HepG2 (cell line): Measurements from ENCODE around the gene GLYATL3. TPM values are rescaled to one million over a fixed set of nuclear protein-coding genes. Genes with fewer than 3 reads are reported as not detected.
A peak's percentile ranks its signal among the peaks of the same experiment; 100 is the strongest.

Experiments used
- ARID5B ChIP-seq: IDR thresholded peaks from 2 replicates; pipeline ENCODE4 v1.4.0; 2020; ENCODE audit warnings: mild to moderate bottlenecking, missing genetic modification reagents
- EP300 ChIP-seq, 3 experiments: sonication (generic) in 1 of 3; formaldehyde crosslinking in 1 of 3; IDR thresholded peaks; 2 replicates each; pipeline versions ENCODE4 v1.5.1 to v1.6.1; 2011 to 2020; ENCODE audit warnings: low read depth in 2 of 3, low read length in 2 of 3, borderline replicate concordance in 1 of 3, improper control_type of control experiment in 1 of 3, mild to moderate bottlenecking in 1 of 3, missing genetic modification reagents in 1 of 3, moderate library complexity in 1 of 3
- FOXA1 ChIP-seq, 2 experiments: fragments of 450-650 bp in 1 of 2; sonication (generic) in 1 of 2; formaldehyde crosslinking in 1 of 2; IDR thresholded peaks; 2 replicates each; pipeline versions ENCODE4 v1.4.0 to v1.6.1; 2016 to 2020; ENCODE audit warnings: missing genetic modification reagents in 1 of 2
- FOXP4 ChIP-seq: sonication (generic); formaldehyde crosslinking; IDR thresholded peaks from 2 replicates; pipeline ENCODE4 v1.4.0; 2020; ENCODE audit warnings: missing genetic modification reagents
- GATAD2A ChIP-seq: IDR thresholded peaks from 2 replicates; pipeline ENCODE4 v1.6.1; 2016
- HMG20A ChIP-seq: IDR thresholded peaks from 2 replicates; pipeline ENCODE4 v1.6.1; 2016; ENCODE audit warnings: borderline replicate concordance
- IRF1 ChIP-seq: sonication (generic); formaldehyde crosslinking; IDR thresholded peaks from 2 replicates; pipeline ENCODE4 v1.4.0; 2020; ENCODE audit warnings: low read depth, mild to moderate bottlenecking, missing genetic modification reagents
- KDM1A ChIP-seq: IDR thresholded peaks from 2 replicates; pipeline ENCODE4 v1.6.1; 2016; ENCODE audit warnings: missing compliant biosample characterization
- KLF13 ChIP-seq: sonication (generic); formaldehyde crosslinking; IDR thresholded peaks from 2 replicates; pipeline ENCODE4 v1.4.0; 2020; ENCODE audit warnings: mild to moderate bottlenecking, missing genetic modification reagents
- MIER3 ChIP-seq: IDR thresholded peaks from 2 replicates; pipeline ENCODE4 v1.6.1; 2016; ENCODE audit warnings: missing compliant biosample characterization, borderline replicate concordance
- MIXL1 ChIP-seq: IDR thresholded peaks from 2 replicates; pipeline ENCODE4 v1.6.1; 2016
- MYC ChIP-seq: sonication (generic); formaldehyde crosslinking; IDR thresholded peaks from 2 replicates; pipeline ENCODE4 v1.9.0; 2021; ENCODE audit warnings: missing genetic modification reagents, borderline replicate concordance
- POGZ ChIP-seq: sonication (generic); formaldehyde crosslinking; IDR thresholded peaks from 2 replicates; pipeline ENCODE4 v1.4.0; 2020; ENCODE audit warnings: mild to moderate bottlenecking, missing genetic modification reagents
- SIX1 ChIP-seq: sonication (generic); formaldehyde crosslinking; IDR thresholded peaks from 2 replicates; pipeline ENCODE4 v1.4.0; 2020; ENCODE audit warnings: missing genetic modification reagents, borderline replicate concordance
- TCF7 ChIP-seq: sonication (generic); IDR thresholded peaks from 2 replicates; pipeline ENCODE4 v1.6.1; 2016; ENCODE audit warnings: antibody characterized with exemption, low read depth
- TEAD2 ChIP-seq: sonication (generic); formaldehyde crosslinking; IDR thresholded peaks from 2 replicates; pipeline ENCODE4 v1.9.0; 2021; ENCODE audit warnings: missing genetic modification reagents
- XBP1 ChIP-seq: sonication (generic); formaldehyde crosslinking; IDR thresholded peaks from 2 replicates; pipeline ENCODE4 v1.5.0; 2020; ENCODE audit warnings: missing genetic modification reagents
- ZGPAT ChIP-seq: IDR thresholded peaks from 2 replicates; pipeline ENCODE4 v1.6.1; 2016; ENCODE audit warnings: mild to moderate bottlenecking
- ZNF24 ChIP-seq: fragments of 450-650 bp; IDR thresholded peaks from 2 replicates; pipeline ENCODE4 v1.6.1; 2017; ENCODE audit warnings: antibody characterized with exemption, mild to moderate bottlenecking
- ZNF296 ChIP-seq: sonication (generic); formaldehyde crosslinking; conservative IDR thresholded peaks from 2 replicates; pipeline ENCODE4 v1.5.0; 2020; ENCODE audit warnings: mild to moderate bottlenecking, missing genetic modification reagents
- ZNF337 ChIP-seq: sonication (generic); formaldehyde crosslinking; IDR thresholded peaks from 2 replicates; pipeline ENCODE4 v1.5.1; 2020; ENCODE audit warnings: missing genetic modification reagents, low read depth, mild to moderate bottlenecking, borderline replicate concordance
- ZNF879 ChIP-seq: sonication (generic); formaldehyde crosslinking; IDR thresholded peaks from 2 replicates; pipeline ENCODE4 v1.8.1; 2023; ENCODE audit warnings: missing genetic modification reagents
- polyA plus RNA-seq, 8 experiments: library from polyadenylated mRNA; depleted of rRNA in 3 of 8; stranded (reverse) in 7 of 8; unstranded in 1 of 8; fragments of >200 nt; fragmentation: Illumina TruSeq in 4 of 8; extraction: Trizol in 4 of 8; gene quantifications; 2 replicates each; pipeline versions ENCODE4 v1.2.1 to v1.2.3, GENCODE V29; 2011 to 2016; ENCODE audit warnings: low read depth in 4 of 8, missing spikeins in 1 of 8, mixed read lengths in 1 of 8; ENCODE audit not compliant: insufficient read depth in 1 of 8
- total RNA-seq, 5 experiments: library from RNA; depleted of rRNA; stranded (reverse); fragments of >200 nt; fragmentation: Illumina TruSeq; extraction: Trizol; gene quantifications; 2 replicates each; pipeline ENCODE4 v1.2.3, GENCODE V29; 2016; ENCODE audit warnings: low read depth in 1 of 5
- TF ChIP-seq, protein P1 (sequence below): IDR thresholded peaks from 2 replicates; pipeline ENCODE4 v1.6.1; 2012; ENCODE audit warnings: inconsistent platforms

GLYATL3 gene
- total and polyA plus RNA-seq, 2 of the 13 experiments (the other 11 are each of a cell fraction or from before 2014, with no cell fraction given) = 0.05 TPM; not detected in 1

DNA sequence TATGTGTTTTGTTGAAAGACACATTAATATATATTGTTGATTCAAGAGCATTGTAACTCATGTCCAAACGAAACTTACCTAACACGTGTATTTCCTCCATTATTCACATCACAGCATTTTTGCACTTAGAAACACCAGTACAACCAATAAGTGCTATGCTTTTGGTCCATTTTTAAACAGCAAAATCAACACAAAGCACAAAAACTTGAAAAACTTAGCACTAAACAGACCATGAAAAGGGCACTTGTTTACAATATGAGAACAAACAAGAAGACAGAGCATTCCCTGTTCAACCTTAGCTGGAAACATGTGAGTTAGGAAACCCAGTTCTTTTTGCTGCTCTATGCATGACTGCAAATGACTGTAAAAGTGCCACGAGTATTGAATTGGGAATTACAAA lies 9.6 kb downstream of the GLYATL3 start (continued):
- TF ChIP-seq ZGPAT (CRISPR knock-in tag) = peak; percentile 60
- TF ChIP-seq HMG20A (CRISPR knock-in tag) = peak; percentile 69; the same call in 1 of the 2 replicates
- 0 out of 2 replicates have a peak, but pooled peaks have one; percentile 33 for TF ChIP-seq FOXP4 (CRISPR knock-in tag)
- TF ChIP-seq MIER3 = peak; percentile 72; the same call in 1 of the 2 replicates
- TF ChIP-seq POGZ (CRISPR knock-in tag) = 0 out of 2 replicates have a peak, but pooled peaks have one; percentile 22
- TF ChIP-seq MIXL1 (CRISPR knock-in tag) = 0 out of 2 replicates have a peak, but pooled peaks have one; percentile 36
- TF ChIP-seq XBP1 (CRISPR knock-in tag) = no peak
- no peak for TF ChIP-seq KDM1A (CRISPR knock-in tag)
- no peak for TF ChIP-seq ZNF337 (CRISPR knock-in tag)
- peak; percentile 78 for TF ChIP-seq GATAD2A (CRISPR knock-in tag)
- TF ChIP-seq, protein P1, sequence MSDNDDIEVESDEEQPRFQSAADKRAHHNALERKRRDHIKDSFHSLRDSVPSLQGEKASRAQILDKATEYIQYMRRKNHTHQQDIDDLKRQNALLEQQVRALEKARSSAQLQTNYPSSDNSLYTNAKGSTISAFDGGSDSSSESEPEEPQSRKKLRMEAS = peak; percentile 26; the same call in 1 of the 2 replicates
- TF ChIP-seq TEAD2 (CRISPR knock-in tag) = no peak
- no peak for TF ChIP-seq MYC (CRISPR knock-in tag)
- TF ChIP-seq ZNF296 (CRISPR knock-in tag) = no peak
- no peak for TF ChIP-seq FOXA1 (IDR thresholded peaks at IDR 0.05)
- peak; percentile 49; the same call in 1 of the 2 replicates for TF ChIP-seq FOXA1 (CRISPR knock-in tag; IDR thresholded peaks at IDR 0.05)
- TF ChIP-seq IRF1 (CRISPR knock-in tag) = no peak
- TF ChIP-seq SIX1 (CRISPR knock-in tag) = peak; percentile 43; the same call in 1 of the 2 replicates
- TF ChIP-seq ARID5B (CRISPR knock-in tag) = peak; percentile 73
- TF ChIP-seq EP300 (IDR thresholded peaks at IDR 0.05; ENCODE audit: low read depth in 2 of 2, low read length in 2 of 2) = peak in 1 of 2 experiments; percentile 36; a peak in 2 of 4 replicates
- no peak for TF ChIP-seq EP300 (CRISPR knock-in tag; IDR thresholded peaks at IDR 0.05; ENCODE audit: borderline replicate concordance)
- no peak for TF ChIP-seq KLF13 (CRISPR knock-in tag)
- no peak for TF ChIP-seq ZNF879 (CRISPR knock-in tag)
- TF ChIP-seq ZNF24 = 0 out of 2 replicates have a peak, but pooled peaks have one; percentile 6
- 0 out of 2 replicates have a peak, but pooled peaks have one; percentile 32 for TF ChIP-seq TCF7
